GM18868 (cell line): ENCODE data around the gene HEATR1.
"Not testable (repeated sequence)": the region's sequence is repeated elsewhere in the genome, so short reads cannot be mapped to it uniquely, and the experiment has no call there.

Experiments used
- ATAC-seq: cut with Tn5 transposase; IDR thresholded peaks from one replicate; pipeline ENCODE4 v1.9.1; 2021; ENCODE audit warnings: mild to moderate bottlenecking, moderate library complexity; ENCODE audit not compliant: unreplicated experiment

HEATR1 gene

DNA sequence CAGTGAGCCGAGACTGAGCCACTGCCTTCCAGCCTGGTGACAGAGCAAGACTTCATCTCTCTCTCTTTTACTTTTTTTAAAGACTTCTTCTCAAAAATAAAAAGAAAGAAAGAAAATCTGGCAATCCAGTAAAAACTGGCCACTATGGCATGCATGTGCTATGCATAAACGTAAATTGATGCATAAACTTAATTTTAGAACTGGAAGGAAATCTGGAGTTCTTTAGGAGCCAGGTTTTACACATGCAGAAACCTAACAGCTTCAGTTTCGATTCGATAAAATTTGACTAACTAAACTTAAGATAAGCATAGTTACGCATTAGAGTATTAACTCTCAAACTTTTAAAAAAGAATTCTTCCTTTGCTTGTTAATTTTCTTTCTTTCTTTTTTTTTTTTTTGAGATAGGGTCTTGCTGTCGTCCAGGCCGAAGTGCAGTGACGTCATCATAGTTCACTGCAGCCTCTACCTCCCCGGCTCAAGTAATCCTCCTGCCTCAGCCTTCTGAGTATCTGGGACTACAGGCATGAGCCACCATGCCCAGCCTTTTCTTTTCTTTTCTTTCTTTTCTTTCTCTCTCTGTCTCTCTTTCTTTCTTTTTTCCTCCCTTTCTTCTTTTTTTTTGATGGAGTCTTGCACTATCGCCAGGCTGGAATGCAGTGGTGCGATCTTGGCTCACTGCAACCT lies 92.4 kb downstream of the HEATR1 start:
- no peak for ATAC-seq

DNA sequence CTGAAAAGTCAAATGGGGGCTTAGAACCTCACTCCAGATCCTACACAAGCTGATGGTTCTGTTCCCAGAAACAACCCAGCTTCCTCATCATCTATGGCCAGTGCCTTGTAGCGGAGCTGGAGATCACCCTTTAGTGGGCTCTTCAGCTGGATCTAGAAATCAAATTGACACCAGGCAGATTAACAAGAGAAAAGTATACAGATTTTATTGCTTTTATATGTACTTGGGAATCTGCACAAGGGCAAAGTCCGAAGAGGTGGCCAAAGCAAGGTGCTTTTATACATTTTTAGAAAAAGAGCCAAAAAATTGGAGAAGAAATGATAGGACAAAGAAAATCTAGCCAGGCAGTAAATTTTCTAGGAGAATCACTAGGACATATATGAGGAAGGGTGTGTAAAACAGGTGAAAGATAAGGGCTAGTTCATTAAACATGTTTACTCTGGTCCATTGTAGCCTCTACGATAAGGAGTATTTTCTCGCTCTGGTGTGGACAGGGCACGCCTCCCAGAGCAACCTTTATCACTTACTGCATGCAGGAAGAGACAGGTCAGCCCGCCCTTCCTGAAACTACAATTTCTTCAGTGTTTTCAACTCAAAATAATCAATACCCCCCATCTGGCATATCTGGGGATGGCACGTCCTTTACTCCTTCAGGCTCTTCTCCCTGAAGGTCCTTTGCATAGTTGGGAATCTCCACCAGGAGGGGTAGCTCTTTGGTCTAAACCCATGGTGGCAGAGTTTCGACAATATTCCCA lies 94.5 kb downstream of the HEATR1 start:
- ATAC-seq = no peak

DNA sequence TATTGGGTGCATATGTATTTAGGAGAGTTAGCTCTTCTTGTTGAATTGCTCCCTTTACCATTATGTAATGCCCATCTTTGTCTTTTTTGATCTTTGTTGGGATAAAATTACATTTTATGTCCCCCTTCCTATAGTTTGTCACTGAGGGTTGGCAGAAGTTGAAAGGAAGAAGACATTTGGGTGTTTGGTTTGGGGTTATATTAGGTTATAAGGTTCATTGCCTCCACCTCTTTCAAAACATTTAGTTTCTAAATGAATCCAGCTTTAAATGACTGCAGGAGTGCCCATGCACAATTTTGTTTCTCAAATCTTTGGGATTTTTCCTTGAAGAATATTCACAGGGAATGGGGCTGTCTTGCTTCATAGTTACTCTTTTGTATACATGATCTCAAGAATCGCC lies 95.1 kb downstream of the HEATR1 start:
- no peak for ATAC-seq

DNA sequence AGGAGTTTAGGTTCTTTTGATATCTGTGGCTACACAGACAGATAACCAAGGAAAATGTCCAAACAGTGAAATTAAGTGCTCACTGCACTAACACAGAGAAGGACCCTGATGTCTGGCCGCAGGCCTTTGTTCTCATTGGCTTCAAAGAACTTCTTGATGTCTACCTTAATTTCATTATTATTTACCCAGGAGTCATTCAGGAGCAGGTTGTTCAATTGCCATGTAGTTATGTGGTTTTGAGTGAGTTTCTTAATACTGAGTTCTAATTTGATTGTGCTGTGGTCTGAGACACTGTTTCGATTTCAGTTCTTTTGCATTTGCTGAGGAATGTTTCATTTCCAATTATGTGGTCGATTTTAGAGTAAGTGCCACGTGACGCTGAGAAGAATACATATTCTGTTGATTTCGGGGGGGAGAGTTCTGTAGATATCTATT lies 95.7 kb downstream of the HEATR1 start:
- no peak for ATAC-seq

DNA sequence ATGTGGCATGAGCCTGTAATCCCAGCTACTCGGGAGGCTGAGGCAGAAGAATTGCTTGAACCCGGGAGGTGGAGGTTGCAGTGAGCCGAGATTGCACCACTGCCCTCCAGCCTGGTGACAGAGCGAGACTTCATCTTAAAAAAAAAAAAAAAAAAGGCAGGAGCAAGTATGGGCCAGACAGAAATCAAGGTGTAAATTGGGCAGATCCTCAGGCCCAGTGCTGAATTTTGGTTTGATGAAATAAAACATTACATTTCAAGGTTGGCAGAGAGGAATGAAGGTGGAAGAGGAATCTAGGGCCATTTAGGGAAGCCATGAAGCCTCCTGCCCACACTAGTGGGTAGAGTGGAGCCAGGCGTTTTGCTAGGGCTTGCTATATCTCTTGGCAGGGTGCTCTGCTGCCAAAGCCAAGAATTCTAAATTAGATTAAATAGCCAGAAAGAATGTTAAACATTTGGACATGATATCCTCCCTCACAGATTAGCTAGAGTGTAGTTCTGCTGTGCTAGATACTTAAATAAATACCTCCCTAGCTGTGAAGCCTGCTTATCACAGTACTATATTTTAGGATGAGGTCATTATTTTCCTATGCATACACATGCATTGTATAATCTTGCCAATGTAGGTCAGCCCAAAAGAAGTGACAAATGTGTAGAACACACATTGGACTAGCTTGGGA lies 97.2 kb downstream of the HEATR1 start:
- ATAC-seq = no peak

DNA sequence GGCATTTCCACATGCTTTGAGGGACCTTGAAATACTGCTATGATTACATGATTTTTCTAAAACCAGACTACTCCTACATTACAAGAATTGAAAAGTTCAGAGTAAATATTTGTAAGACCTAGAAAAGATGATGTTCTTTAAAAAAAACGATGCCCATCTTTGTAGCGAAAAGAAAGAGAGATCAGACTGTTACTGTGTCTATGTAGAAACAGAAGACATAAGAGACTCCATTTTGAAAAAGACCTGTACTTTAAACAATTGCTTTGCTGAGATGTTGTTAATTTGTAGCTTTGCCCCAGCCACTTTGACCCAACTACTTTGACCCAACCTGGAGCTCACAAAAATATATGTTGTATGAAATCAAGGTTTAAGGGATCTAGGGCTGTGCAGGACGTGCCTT lies 100.0 kb downstream of the HEATR1 start:
- not testable (repeated sequence) for ATAC-seq

DNA sequence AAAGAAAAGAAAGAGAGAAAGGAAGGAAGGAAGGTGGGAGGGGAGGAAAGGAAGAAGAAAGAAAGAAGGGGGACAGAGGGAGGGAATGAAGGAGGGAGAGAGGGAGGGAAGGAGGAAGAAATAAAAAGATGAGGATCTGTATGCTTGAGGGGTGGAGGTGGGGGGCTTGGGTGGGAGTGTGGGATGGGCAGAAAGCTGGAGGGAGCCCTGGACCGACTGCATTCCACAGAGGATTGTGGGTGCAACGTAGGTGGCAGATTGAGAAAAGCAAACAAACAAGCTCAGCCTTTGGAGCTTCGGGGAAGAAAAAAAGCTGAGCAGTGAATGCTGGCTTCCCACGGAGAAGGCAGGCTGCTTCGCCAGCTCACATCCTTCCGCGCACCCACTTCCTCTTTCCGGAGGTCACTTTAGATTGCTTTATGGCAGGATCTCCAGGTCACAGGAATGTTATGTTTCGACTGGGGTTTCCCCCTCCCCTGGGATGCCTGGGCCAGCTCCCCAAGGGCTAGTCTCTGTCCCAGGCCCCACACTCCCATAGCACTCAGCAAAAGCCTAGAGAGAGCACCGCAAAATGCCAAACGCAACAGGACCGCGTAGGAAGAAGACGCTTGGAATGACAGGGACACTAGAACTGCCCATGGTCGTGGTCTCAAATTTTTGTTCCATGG lies 101.2 kb downstream of the HEATR1 start:
- no peak for ATAC-seq

DNA sequence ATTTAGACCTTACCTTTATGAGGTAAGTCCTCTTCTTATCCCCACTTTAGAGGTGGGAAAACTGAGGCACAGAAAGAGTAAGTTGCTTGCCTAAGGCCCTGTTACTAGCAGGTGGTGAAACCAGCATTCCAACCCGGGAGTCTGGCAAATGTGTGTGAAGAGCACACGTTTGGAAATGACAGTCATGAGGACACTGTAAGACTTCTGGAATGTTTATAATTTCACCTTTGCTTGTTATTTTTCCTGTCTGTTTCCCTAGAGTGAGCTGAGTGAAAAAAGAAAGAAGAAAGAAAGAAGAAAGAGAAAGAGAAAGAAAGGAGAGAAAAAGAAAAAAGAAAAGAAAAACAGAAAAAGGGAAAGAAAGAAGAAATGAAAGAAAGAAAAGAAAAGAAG lies 101.7 kb downstream of the HEATR1 start:
- ATAC-seq = no peak

DNA sequence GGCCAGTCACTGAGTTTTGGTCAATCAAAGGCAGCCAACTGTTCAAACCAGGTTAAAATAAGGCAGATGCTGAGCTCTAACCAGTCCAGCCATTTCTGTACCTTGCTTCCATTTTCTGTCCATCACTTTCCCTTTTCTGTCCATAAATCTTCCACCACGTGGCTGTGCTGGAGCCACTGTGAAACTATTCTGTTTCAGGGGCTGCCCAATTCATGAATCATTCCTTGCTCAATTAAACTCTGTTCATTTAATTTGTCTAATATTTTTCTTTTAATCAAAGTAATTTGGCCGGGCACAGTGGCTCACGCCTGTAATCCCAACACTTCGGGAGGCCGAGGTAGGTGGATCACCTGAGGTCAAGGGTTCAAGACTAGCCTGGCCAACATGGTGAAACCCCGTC lies 103.2 kb downstream of the HEATR1 start:
- no peak for ATAC-seq
